WTC11 (cell line): ENCODE measurements around the gene SPEN.

Source experiments
- CREM ChIP-seq: sonication (generic); formaldehyde crosslinking; IDR thresholded peaks from 2 replicates; pipeline ENCODE4 v1.8.1; 2022; ENCODE audit warnings: mild to moderate bottlenecking, missing genetic modification reagents, moderate library complexity
- CTCF ChIP-seq: fragments of 200-600 bp; IDR thresholded peaks from 2 replicates; pipeline ENCODE4 v1.8.0; 2022; ENCODE audit warnings: antibody characterized with exemption
- TCF7 ChIP-seq: sonication (generic); formaldehyde crosslinking; IDR thresholded peaks from 2 replicates; pipeline ENCODE4 v1.8.0; 2022; ENCODE audit warnings: mild to moderate bottlenecking, low read depth, missing genetic modification reagents, moderate library complexity
- USF2 ChIP-seq: sonication (generic); formaldehyde crosslinking; IDR thresholded peaks from 2 replicates; pipeline ENCODE4 v1.8.1; 2023; ENCODE audit warnings: mild to moderate bottlenecking, missing genetic modification reagents, moderate library complexity
- TF ChIP-seq, protein P1 (sequence below): sonication (generic); formaldehyde crosslinking; IDR thresholded peaks from 2 replicates; pipeline ENCODE4 v1.8.1; 2023; ENCODE audit warnings: mild to moderate bottlenecking, missing genetic modification reagents

DNA sequence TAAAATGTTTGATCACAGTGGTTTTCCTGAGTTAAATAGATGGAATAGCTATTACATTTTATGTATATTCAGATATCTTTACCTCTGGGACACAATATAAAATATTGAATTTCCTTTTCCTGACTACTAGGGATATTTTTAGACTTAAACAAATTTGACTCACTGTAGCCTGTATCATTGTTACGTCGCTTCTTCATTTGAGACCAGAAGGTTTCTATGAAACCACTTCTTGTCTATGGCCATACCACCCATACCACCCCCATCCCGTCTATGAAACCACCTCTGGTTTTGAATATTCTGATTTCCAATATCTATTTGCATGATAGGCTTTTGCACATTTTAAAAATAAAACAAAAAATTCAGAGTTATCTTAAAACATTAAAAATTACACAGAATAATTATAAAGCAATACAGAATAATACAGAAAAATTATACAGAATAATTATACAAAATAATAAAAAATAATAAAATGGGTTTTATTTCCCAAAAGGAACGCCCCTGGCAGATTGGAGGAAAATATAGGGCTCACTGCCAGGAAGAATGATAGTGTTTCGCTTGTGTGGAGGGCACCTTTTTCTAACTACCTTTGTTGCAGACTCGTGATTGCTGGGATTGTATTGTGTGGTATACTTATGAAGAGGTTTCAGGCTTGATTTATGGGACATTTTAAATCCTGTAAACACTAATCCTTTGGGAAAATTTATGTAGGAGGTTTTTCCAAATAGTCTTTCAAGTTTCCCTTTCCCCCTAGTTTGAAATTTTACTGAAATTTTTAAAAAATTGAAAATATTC is 4.7 kb downstream of the SPEN start:
- no peak for TF ChIP-seq CTCF
- TF ChIP-seq CREM (CRISPR knock-in tag) = no peak
- no peak for TF ChIP-seq TCF7 (CRISPR knock-in tag)
- TF ChIP-seq, protein P1, sequence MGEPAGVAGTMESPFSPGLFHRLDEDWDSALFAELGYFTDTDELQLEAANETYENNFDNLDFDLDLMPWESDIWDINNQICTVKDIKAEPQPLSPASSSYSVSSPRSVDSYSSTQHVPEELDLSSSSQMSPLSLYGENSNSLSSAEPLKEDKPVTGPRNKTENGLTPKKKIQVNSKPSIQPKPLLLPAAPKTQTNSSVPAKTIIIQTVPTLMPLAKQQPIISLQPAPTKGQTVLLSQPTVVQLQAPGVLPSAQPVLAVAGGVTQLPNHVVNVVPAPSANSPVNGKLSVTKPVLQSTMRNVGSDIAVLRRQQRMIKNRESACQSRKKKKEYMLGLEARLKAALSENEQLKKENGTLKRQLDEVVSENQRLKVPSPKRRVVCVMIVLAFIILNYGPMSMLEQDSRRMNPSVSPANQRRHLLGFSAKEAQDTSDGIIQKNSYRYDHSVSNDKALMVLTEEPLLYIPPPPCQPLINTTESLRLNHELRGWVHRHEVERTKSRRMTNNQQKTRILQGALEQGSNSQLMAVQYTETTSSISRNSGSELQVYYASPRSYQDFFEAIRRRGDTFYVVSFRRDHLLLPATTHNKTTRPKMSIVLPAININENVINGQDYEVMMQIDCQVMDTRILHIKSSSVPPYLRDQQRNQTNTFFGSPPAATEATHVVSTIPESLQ = no peak
- TF ChIP-seq USF2 (CRISPR knock-in tag) = no peak
